ENCODE data around the gene OR6X1. TPM values are rescaled to one million over a fixed set of nuclear protein-coding genes. Genes with fewer than 3 reads are reported as not detected.

The OR6X1 gene
- total RNA-seq, 1 donor from 2014 or later: not detected

Other genes with a start within 250 kb of the OR6X1 start
- gene SCN3B, start 99.9 kb downstream of the OR6X1 start, total RNA-seq: 1.9 and 2.3 TPM in 2 replicates
- gene ZNF202, start 12.9 kb downstream of the OR6X1 start, total RNA-seq: 8.6 and 11.3 TPM in 2 replicates
- gene OR6M1, start 51.8 kb upstream of the OR6X1 start, total RNA-seq: not detected in 2 replicates
- gene TMEM225, start 131.2 kb upstream of the OR6X1 start, total RNA-seq: not detected in 2 replicates
- gene OR8D4, start 147.6 kb upstream of the OR6X1 start, total RNA-seq: not detected in 2 replicates
- not detected in 2 replicates for gene OR4D5, start 185.1 kb upstream of the OR6X1 start, total RNA-seq
- not detected in 2 replicates for gene OR6T1, start 189.3 kb upstream of the OR6X1 start, total RNA-seq
- gene OR10S1, start 223.3 kb upstream of the OR6X1 start, total RNA-seq: not detected in 2 replicates
- gene OR10G6, start 240.6 kb upstream of the OR6X1 start, total RNA-seq: not detected in 2 replicates